ENCODE data around the gene TSPAN10. TPM values are rescaled to one million over a fixed set of nuclear protein-coding genes. Genes with fewer than 3 reads are reported as not detected.

TSPAN10 gene
- total and polyA plus RNA-seq, 8 donors = 0.52 to 7.1 (median 3.6) TPM

GRCh38 chr17:81656835-81657234 is 19.8 kb downstream of the TSPAN10 start:
- Histone ChIP-seq H3K4me3 (no peak overlapping the region), H3K9me3 (no peaks in the 10 kb centered on the region), H3K27me3 (peaks cover 0 to 15% of the 10 kb centered on the region in 2 donors), H3K27ac (no peak overlapping the region), H3K4me1 (peaks cover 0 to 6% of the 10 kb centered on the region in 2 donors), H3K36me3 (no peaks in the 10 kb centered on the region)
- DNase-seq (no peak), ATAC-seq (no peak)
- no peak for TF ChIP-seq CTCF (IDR thresholded peaks at IDR 0.05)
- intact Hi-C loops (cut with DNase I) = no loop called here

DNA sequence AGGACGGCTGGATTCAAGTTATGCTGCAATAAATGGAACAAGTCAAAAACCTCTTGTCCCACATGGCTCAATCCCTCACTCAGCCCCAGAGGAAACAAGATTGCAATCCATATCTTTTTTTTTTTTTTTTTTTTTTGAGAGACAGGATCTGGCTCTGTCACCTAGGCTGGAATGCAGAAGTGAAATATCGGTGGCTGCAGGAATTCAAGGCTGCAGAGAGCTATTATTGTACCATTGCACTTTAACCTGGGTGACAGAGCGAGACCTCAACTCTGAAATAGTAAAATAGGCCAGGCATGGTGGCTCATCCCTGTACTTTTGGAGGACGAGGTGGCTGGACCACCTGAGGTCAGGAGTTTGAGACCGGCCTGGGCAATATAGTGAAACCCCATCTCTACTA is 22.0 kb downstream of the TSPAN10 start:
- peak; percentile 57 for ATAC-seq
- Histone ChIP-seq H3K9me3 (no peaks in the 10 kb centered on the region), H3K36me3 (no peaks in the 10 kb centered on the region), H3K4me3 (no peak overlapping the region), H3K4me1 (peaks cover 0 to 3% of the 10 kb centered on the region in 2 donors), H3K27ac (peak overlapping the region in 1 of 2 donors; percentile 55), H3K27me3 (peaks cover 0 to 1% of the 10 kb centered on the region in 2 donors)
- intact Hi-C loops (cut with DNase I) = no loop called here
- no peak for DNase-seq
- TF ChIP-seq CTCF (IDR thresholded peaks at IDR 0.05) = no peak

DNA sequence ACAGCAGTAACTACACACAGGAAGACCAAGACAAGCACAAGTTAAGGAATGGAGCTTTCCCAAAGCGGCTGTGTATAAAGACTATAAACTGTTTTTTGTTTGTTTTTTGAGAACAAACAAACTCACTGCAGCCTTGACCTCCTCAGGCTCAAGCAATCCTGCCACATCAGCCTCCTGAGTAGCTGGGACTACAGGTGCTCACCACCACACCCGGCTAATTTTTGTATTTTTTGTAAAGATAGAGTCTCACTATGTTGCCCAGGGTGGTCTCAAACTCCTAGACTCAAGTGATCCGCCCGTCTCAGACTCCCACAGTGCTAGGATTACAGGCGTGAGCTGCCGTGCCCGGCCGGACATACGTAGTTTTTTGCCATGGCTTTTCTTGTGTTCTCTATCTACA is 23.4 kb downstream of the TSPAN10 start:
- no peak for DNase-seq
- no peak for ATAC-seq
- Histone ChIP-seq H3K4me3 (no peak overlapping the region), H3K27ac (no peak overlapping the region), H3K27me3 (no peaks in the 10 kb centered on the region), H3K4me1 (peaks cover 4 to 10% of the 10 kb centered on the region in 2 donors), H3K9me3 (no peaks in the 10 kb centered on the region), H3K36me3 (peaks cover 0 to 9% of the 10 kb centered on the region in 2 donors)
- intact Hi-C loops (cut with DNase I) = no loop called here
- no peak for TF ChIP-seq CTCF (IDR thresholded peaks at IDR 0.05)

DNA sequence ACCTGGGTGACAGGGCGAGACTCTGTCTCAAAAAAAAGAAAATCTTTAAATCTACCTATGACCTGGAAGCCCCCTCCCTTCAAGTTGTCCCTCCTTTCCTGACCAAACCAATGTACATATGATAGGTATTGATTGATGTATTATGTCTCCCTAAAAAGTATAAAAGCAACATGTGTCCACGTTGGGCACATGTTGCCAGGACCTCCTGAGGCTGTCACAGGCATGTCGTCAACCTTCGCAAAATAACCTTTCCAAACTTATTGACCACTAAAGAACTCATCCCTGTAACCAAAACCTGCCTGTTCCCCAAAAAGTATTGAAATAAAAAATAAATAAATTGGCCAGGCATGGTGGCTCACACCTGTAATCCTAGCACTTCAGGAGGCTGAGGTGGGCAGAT is 25.0 kb downstream of the TSPAN10 start:
- intact Hi-C loops (cut with DNase I) = no loop called here
- H3K27me3 ChIP-seq = no peaks in the 10 kb centered on the region
- H3K4me3 ChIP-seq = no peak overlapping the region
- ATAC-seq = no peak
- DNase-seq = no peak
- no peaks in the 10 kb centered on the region for H3K9me3 ChIP-seq
- peaks cover 9 to 16% of the 10 kb centered on the region in 2 donors for H3K4me1 ChIP-seq
- peaks cover 0 to 9% of the 10 kb centered on the region in 2 donors for H3K36me3 ChIP-seq
- no peak overlapping the region for H3K27ac ChIP-seq
- TF ChIP-seq CTCF (IDR thresholded peaks at IDR 0.05) = no peak

- Histone ChIP-seq H3K9me3 (no peaks in the 10 kb centered on the region), H3K4me3 (no peak overlapping the region), H3K36me3 (peaks cover 0 to 14% of the 10 kb centered on the region in 2 donors), H3K4me1 (peaks cover 18 to 32% of the 10 kb centered on the region in 2 donors), H3K27ac (no peak overlapping the region), H3K27me3 (no peaks in the 10 kb centered on the region)
- TF ChIP-seq CTCF (IDR thresholded peaks at IDR 0.05) = no peak
- intact Hi-C loops (cut with DNase I) = no loop called here
- DNase-seq = no peak
- ATAC-seq = no peak
Measured at GRCh38 chr17:81664051-81664470, 27.1 kb downstream of the TSPAN10 start.
